Measurements from ENCODE around the gene GALNT14. TPM values are rescaled to one million over a fixed set of nuclear protein-coding genes. Genes with fewer than 3 reads are reported as not detected.

Gene GALNT14
- total RNA-seq, 1 experiment from 2014 or later = 2.7 TPM

GRCh38 chr2:31108561-31109286 is 29.5 kb downstream of the GALNT14 start:
- Histone ChIP-seq H3K27me3 (ENCODE audit: insufficient read depth, low read length) (no peaks in the 10 kb centered on the region), H2BK20ac (ENCODE audit: low read depth, low read length, poor library complexity, severe bottlenecking) (no peak overlapping the region), H3K79me1 (ENCODE audit: insufficient read depth, low read depth, low read length, poor library complexity, severe bottlenecking) (no peaks in the 10 kb centered on the region), H3K4me1 (ENCODE audit: insufficient read depth, low read length) (no peaks in the 10 kb centered on the region), H4K5ac (ENCODE audit: insufficient read length, low read depth, low read length) (no peak overlapping the region), H3K23me2 (ENCODE audit: insufficient read length, low read depth, low read length, poor library complexity, severe bottlenecking) (no peaks in the 10 kb centered on the region), H3K56ac (ENCODE audit: insufficient read length, low read depth, low read length) (no peak overlapping the region), H3K14ac (ENCODE audit: insufficient read depth, low read length) (no peak overlapping the region), H3K4ac (ENCODE audit: low read depth, low read length) (no peak overlapping the region), H3K9ac (ENCODE audit: extremely low read depth, insufficient read length, low read length) (no peak overlapping the region), H3K9me3 (ENCODE audit: control insufficient read depth, low read depth, low read length) (no peaks in the 10 kb centered on the region), H3K27ac (ENCODE audit: insufficient read length, low read depth, low read length) (no peak overlapping the region), H2AK5ac (ENCODE audit: insufficient read length, low read length) (no peak overlapping the region), H3T11ph (ENCODE audit: low read length) (no peak overlapping the region), H2AFZ (ENCODE audit: low read length) (no peak overlapping the region), H4K20me1 (ENCODE audit: control insufficient read depth, insufficient read depth, insufficient read length) (no peaks in the 10 kb centered on the region), H2BK12ac (ENCODE audit: insufficient read length, low read depth, low read length) (no peak overlapping the region), H2BK5ac (ENCODE audit: insufficient read length, low read length) (no peak overlapping the region), H2BK15ac (ENCODE audit: low read depth, low read length) (no peak overlapping the region), H3K79me2 (ENCODE audit: insufficient read depth, low read length) (no peaks in the 10 kb centered on the region), H3K18ac (ENCODE audit: insufficient read length, low read depth, low read length) (no peak overlapping the region), H4K91ac (ENCODE audit: insufficient read length, low read depth, low read length) (no peak overlapping the region), H3K23ac (ENCODE audit: insufficient read length, low read depth, low read length) (no peak overlapping the region), H3K4me2 (ENCODE audit: insufficient read depth, insufficient read length, low read length) (no peak overlapping the region), H4K8ac (replicated peaks; ENCODE audit: insufficient read length, low read depth, low read length) (no peak overlapping the region), H2BK120ac (ENCODE audit: low read depth, low read length, poor library complexity, severe bottlenecking) (no peak overlapping the region)
- 0 out of 4 replicates have a peak, but pooled peaks cover 0 to 2% of the 10 kb centered on the region in 2 experiments for H3K4me1 Mint-ChIP-seq
- TF ChIP-seq, protein P1, sequence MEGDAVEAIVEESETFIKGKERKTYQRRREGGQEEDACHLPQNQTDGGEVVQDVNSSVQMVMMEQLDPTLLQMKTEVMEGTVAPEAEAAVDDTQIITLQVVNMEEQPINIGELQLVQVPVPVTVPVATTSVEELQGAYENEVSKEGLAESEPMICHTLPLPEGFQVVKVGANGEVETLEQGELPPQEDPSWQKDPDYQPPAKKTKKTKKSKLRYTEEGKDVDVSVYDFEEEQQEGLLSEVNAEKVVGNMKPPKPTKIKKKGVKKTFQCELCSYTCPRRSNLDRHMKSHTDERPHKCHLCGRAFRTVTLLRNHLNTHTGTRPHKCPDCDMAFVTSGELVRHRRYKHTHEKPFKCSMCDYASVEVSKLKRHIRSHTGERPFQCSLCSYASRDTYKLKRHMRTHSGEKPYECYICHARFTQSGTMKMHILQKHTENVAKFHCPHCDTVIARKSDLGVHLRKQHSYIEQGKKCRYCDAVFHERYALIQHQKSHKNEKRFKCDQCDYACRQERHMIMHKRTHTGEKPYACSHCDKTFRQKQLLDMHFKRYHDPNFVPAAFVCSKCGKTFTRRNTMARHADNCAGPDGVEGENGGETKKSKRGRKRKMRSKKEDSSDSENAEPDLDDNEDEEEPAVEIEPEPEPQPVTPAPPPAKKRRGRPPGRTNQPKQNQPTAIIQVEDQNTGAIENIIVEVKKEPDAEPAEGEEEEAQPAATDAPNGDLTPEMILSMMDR (conservative IDR thresholded peaks at IDR 0.05) = no peak
- H3K36me3 Mint-ChIP-seq (ENCODE audit: insufficient read depth in 1 of 3, low read depth in 3 of 3) = peaks cover under 1 to 8% (median 1%) of the 10 kb centered on the region in 3 experiments; a peak in 4 of 7 replicates
- peaks cover 62% of the 10 kb centered on the region for H3K27me3 Mint-ChIP-seq (ENCODE audit: low read depth)
- no peak for DNase-seq
- no peak overlapping the region for H3K27ac Mint-ChIP-seq
- no CpG with 5 or more reads among the region's 3 CpGs for WGBS (ENCODE audit: extremely low coverage, insufficient read length, low lambda C conversion rate)
- peaks cover 4 to 7% of the 10 kb centered on the region in 2 experiments for H3K9me3 Mint-ChIP-seq
- no peak overlapping the region for H3K4me3 Mint-ChIP-seq

All from H9 (cell line).